Endodermal cell (in vitro differentiated cells): Measurements from ENCODE around the gene KRTAP4-6. TPM values are rescaled to one million over a fixed set of nuclear protein-coding genes. Genes with fewer than 3 reads are reported as not detected.
"Not testable (repeated sequence)": the region's sequence is repeated elsewhere in the genome, so short reads cannot be mapped to it uniquely, and the experiment has no call there.

ENCODE experiments used
- DNase-seq: peaks from one replicate; pipeline ENCODE4 v3.0.0-alpha.2; 2017
- H3K27ac ChIP-seq: 2 replicates; pipeline ENCODE4 v1.5.1; 2013; ENCODE audit warnings: mild to moderate bottlenecking, low read depth, low read length, moderate library complexity
- H3K27me3 ChIP-seq: 2 replicates; pipeline ENCODE4 v1.6.1; 2013; ENCODE audit warnings: mild to moderate bottlenecking, low read length, moderate library complexity; ENCODE audit not compliant: insufficient read depth, control insufficient read depth, poor library complexity, severe bottlenecking
- H3K36me3 ChIP-seq: 2 replicates; pipeline ENCODE4 v1.7.0; 2013; ENCODE audit warnings: mild to moderate bottlenecking, low read length, moderate library complexity; ENCODE audit not compliant: control insufficient read depth, insufficient read depth
- H3K4me1 ChIP-seq: one replicate; pipeline ENCODE4 v1.7.0; 2013; ENCODE audit warnings: low read length; ENCODE audit not compliant: control insufficient read depth, insufficient read depth
- H3K4me3 ChIP-seq: 2 replicates; pipeline ENCODE4 v1.5.1; 2013; ENCODE audit warnings: mild to moderate bottlenecking, low read length, moderate library complexity
- H3K9ac ChIP-seq: 2 replicates; pipeline ENCODE4 v1.6.1; 2013; ENCODE audit warnings: mild to moderate bottlenecking, low read length, moderate library complexity; ENCODE audit not compliant: poor library complexity, severe bottlenecking; ENCODE audit errors: extremely low read depth
- H3K9me3 ChIP-seq: 2 replicates; pipeline ENCODE4 v1.6.1; 2013; ENCODE audit warnings: mild to moderate bottlenecking, low read length, moderate library complexity; ENCODE audit not compliant: control insufficient read depth
- H3K27ac Mint-ChIP-seq: 2 replicates; pipeline ENCODE4 v1.8.0; 2020; ENCODE audit warnings: mixed read lengths
- H3K27me3 Mint-ChIP-seq: 2 replicates; pipeline ENCODE4 v1.8.0; 2021; ENCODE audit warnings: mild to moderate bottlenecking, mixed read lengths; ENCODE audit not compliant: insufficient read depth
- H3K36me3 Mint-ChIP-seq: 2 replicates; pipeline ENCODE4 v1.8.0; 2020; ENCODE audit warnings: low read depth, mixed read lengths
- H3K4me1 Mint-ChIP-seq: 2 replicates; pipeline ENCODE4 v1.8.0; 2020; ENCODE audit warnings: mixed read lengths
- H3K4me3 Mint-ChIP-seq: 2 replicates; pipeline ENCODE4 v1.8.0; 2020; ENCODE audit warnings: mild to moderate bottlenecking, moderate library complexity, mixed read lengths
- H3K9me3 Mint-ChIP-seq: 2 replicates; pipeline ENCODE4 v1.8.0; 2020; ENCODE audit warnings: mild to moderate bottlenecking, mixed read lengths
- CTCF ChIP-seq: fragments of 200-600 bp; sonication (generic); conservative IDR thresholded peaks from 2 replicates; pipeline ENCODE4 v1.5.0; 2021; ENCODE audit warnings: antibody characterized with exemption, mild to moderate bottlenecking
- WGBS, 2 experiments: methylation state at CpG; one replicate each; pipeline versions ENCODE4 v1.1.5 to v1.1.7; 2013; ENCODE audit warnings: missing lambda C conversion rate in 2 of 2, mixed read lengths in 1 of 2; ENCODE audit not compliant: insufficient coverage in 1 of 2, insufficient read length in 1 of 2; 5-methylcytosine and 5-hydroxymethylcytosine counted together
- total RNA-seq, 2 donors: library from RNA; stranded (reverse); fragmentation: NEBNext Ultra II Directional in 1 of 2; extraction: Animal tissue kit (Norgen Biotek cat#: 25700) in 1 of 2; gene quantifications; 2 replicates in 1 of 2; 3 replicates in 1 of 2; pipeline ENCODE4 v1.2.1, GENCODE V29; 2021

KRTAP4-6 gene
- total RNA-seq, 2 donors from 2014 or later: not detected

- H3K36me3 Mint-ChIP-seq: no peaks in the 10 kb centered on the region
- 89 to 91% methylated on average over 4 to 6 of the region's 7 CpGs for WGBS, 2 experiments
- H3K27ac Mint-ChIP-seq: no peak overlapping the region
- TF ChIP-seq CTCF: no peak
- H3K4me3 Mint-ChIP-seq: no peak overlapping the region
- no peaks in the 10 kb centered on the region for H3K9me3 ChIP-seq
- H3K4me3 ChIP-seq: no peak overlapping the region
- H3K4me1 ChIP-seq: no peaks in the 10 kb centered on the region
- no peak for DNase-seq
- H3K36me3 ChIP-seq: no peaks in the 10 kb centered on the region
- H3K9ac ChIP-seq: no peak overlapping the region
- H3K27ac ChIP-seq: no peak overlapping the region
- peaks cover 4% of the 10 kb centered on the region for H3K27me3 Mint-ChIP-seq
- no peaks in the 10 kb centered on the region for H3K27me3 ChIP-seq
- no peaks in the 10 kb centered on the region for H3K9me3 Mint-ChIP-seq
- peaks cover 4% of the 10 kb centered on the region for H3K4me1 Mint-ChIP-seq
Measured at GRCh38 chr17:41163828-41164227, 23.5 kb upstream of the KRTAP4-6 start.

GRCh38 chr17:41160648-41161047, 20.3 kb upstream of the KRTAP4-6 start, which contains the start of gene KRTAP4-4:
KRTAP4-4 (minus strand) TSS chr17:41160748; CDS start chr17:41160691, 57 bp downstream.
- Histone ChIP-seq H3K27me3 (no peaks in the 10 kb centered on the region), H3K9ac (no peak within 1 kb of the TSS), H3K4me1 (no peaks in the 10 kb centered on the region), H3K9me3 (no peaks in the 10 kb centered on the region), H3K27ac (no peak within 1 kb of the TSS), H3K36me3 (no peaks in the 10 kb centered on the region), H3K4me3 (no peak within 1 kb of the TSS)
- no peak for TF ChIP-seq CTCF
- WGBS, 2 experiments: 75 to 94% methylated on average over 1 of the region's 1 CpG
- peaks cover 4% of the 10 kb centered on the region for H3K4me1 Mint-ChIP-seq
- no peaks in the 10 kb centered on the region for H3K9me3 Mint-ChIP-seq
- H3K27me3 Mint-ChIP-seq: peaks cover 2% of the 10 kb centered on the region
- no peak within 1 kb of the TSS for H3K27ac Mint-ChIP-seq
- H3K36me3 Mint-ChIP-seq: no peaks in the 10 kb centered on the region
- DNase-seq: no peak
- H3K4me3 Mint-ChIP-seq: no peak within 1 kb of the TSS

GRCh38 chr17:41160190-41160589, 19.8 kb upstream of the KRTAP4-6 start:
- H3K36me3 Mint-ChIP-seq: not testable (repeated sequence)

GRCh38 chr17:41153856-41154255, 13.5 kb upstream of the KRTAP4-6 start:
- TF ChIP-seq CTCF: no peak
- peaks cover 2% of the 10 kb centered on the region for H3K27me3 Mint-ChIP-seq
- H3K9ac ChIP-seq: no peak overlapping the region
- H3K4me3 ChIP-seq: no peak overlapping the region
- no peaks in the 10 kb centered on the region for H3K4me1 ChIP-seq
- no peak overlapping the region for H3K27ac Mint-ChIP-seq
- H3K27me3 ChIP-seq: peaks cover 5% of the 10 kb centered on the region
- H3K36me3 ChIP-seq: no peaks in the 10 kb centered on the region
- DNase-seq: no peak
- H3K27ac ChIP-seq: no peak overlapping the region
- H3K9me3 Mint-ChIP-seq: no peaks in the 10 kb centered on the region
- no peaks in the 10 kb centered on the region for H3K9me3 ChIP-seq
- H3K36me3 Mint-ChIP-seq: no peaks in the 10 kb centered on the region
- no peaks in the 10 kb centered on the region for H3K4me1 Mint-ChIP-seq
- WGBS, 2 experiments: 68% methylated on average over 2 of the region's 2 CpGs; no CpG with 5 or more reads in 1 of the 2 experiments
- H3K4me3 Mint-ChIP-seq: no peak overlapping the region

More at GRCh38 chr17:41160190-41160589, 19.8 kb upstream of the KRTAP4-6 start:
- WGBS, 2 experiments: 88% methylated on average over 3 of the region's 3 CpGs; no CpG with 5 or more reads in 1 of the 2 experiments
- not testable (repeated sequence) for H3K27ac ChIP-seq, H3K9me3 ChIP-seq, H3K4me3 Mint-ChIP-seq, H3K27me3 Mint-ChIP-seq, H3K9ac ChIP-seq, H3K36me3 ChIP-seq, DNase-seq, H3K4me3 ChIP-seq, H3K9me3 Mint-ChIP-seq, H3K4me1 ChIP-seq, H3K4me1 Mint-ChIP-seq, H3K27me3 ChIP-seq, H3K27ac Mint-ChIP-seq
